SK-N-DZ (cell line): ENCODE measurements around the gene RGS14.
"Not testable (repeated sequence)": the region's sequence is repeated elsewhere in the genome, so short reads cannot be mapped to it uniquely, and the experiment has no call there.

Source experiments
- DNase-seq: peaks from one replicate; pipeline ENCODE4 v3.0.0-alpha.2; 2015; ENCODE audit warnings: low spot score

The RGS14 gene

GRCh38 chr5:177364159-177364962 is 6.6 kb downstream of the RGS14 start:
- DNase-seq, result no peak

- no peak for DNase-seq
Observed at GRCh38 chr5:177365845-177366527, 8.3 kb downstream of the RGS14 start.

GRCh38 chr5:177366528-177367322 is 9.0 kb downstream of the RGS14 start:
- peak; percentile 93 for DNase-seq

GRCh38 chr5:177367323-177367848 is 9.7 kb downstream of the RGS14 start:
- DNase-seq, result no peak

- no peak for DNase-seq
Observed at GRCh38 chr5:177367981-177368868, 10.5 kb downstream of the RGS14 start.

GRCh38 chr5:177368869-177369644 is 11.3 kb downstream of the RGS14 start:
- DNase-seq, result no peak

GRCh38 chr5:177369645-177370440 is 12.1 kb downstream of the RGS14 start:
- DNase-seq, result no peak

GRCh38 chr5:177370488-177371119 is 12.9 kb downstream of the RGS14 start:
- peak; percentile 73 for DNase-seq

- no peak for DNase-seq
Observed at GRCh38 chr5:177371120-177372033, 13.7 kb downstream of the RGS14 start.

GRCh38 chr5:177372034-177372896 is 14.5 kb downstream of the RGS14 start:
- no peak for DNase-seq

GRCh38 chr5:177372910-177373309 is 15.2 kb downstream of the RGS14 start:
- DNase-seq, result no peak

- no peak for DNase-seq
Observed at GRCh38 chr5:177373806-177374205, 16.1 kb downstream of the RGS14 start.

- no peak for DNase-seq
Observed at GRCh38 chr5:177374211-177374610, 16.5 kb downstream of the RGS14 start.

- not testable (repeated sequence) for DNase-seq
Observed at GRCh38 chr5:177375516-177375915, 17.8 kb downstream of the RGS14 start.

- DNase-seq, result no peak
Observed at GRCh38 chr5:177376107-177376506, 18.4 kb downstream of the RGS14 start.

GRCh38 chr5:177377851-177378776 is 20.4 kb downstream of the RGS14 start:
- DNase-seq, result no peak
